Stimulated activated CD8-positive, alpha-beta memory T cell treated with anti-CD3 and anti-CD28 coated beads, Interleukin-4, amount 100 ng/mL, for 4 hours (primary cell): ENCODE data around the gene RRM1.
"Not testable (repeated sequence)": the region's sequence is repeated elsewhere in the genome, so short reads cannot be mapped to it uniquely, and the experiment has no call there.

Experiments used
- DNase-seq, 2 donors: peaks; one replicate each; pipeline ENCODE4 v3.0.0-alpha.2; 2020; ENCODE audit warnings: low read depth in 2 of 2, low spot score in 1 of 2

RRM1 gene

DNA sequence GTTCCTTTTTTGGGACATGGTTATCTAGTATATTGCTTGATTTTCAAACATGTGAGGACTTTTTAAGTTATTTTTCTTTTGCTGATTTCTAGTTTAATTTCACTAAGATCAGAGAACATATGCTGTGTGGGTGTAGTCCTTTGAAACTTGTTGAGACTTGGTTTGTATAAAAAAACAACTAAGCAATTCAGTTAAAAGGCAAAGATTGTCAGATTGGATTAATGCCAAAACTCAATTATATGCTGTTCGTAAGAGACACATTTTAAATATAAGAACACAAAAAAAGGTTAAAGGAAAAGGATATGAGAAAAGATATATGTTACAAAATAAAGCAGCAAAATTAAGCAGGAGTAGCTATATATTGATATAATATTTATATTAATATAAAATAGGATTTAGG lies 17.8 kb upstream of the RRM1 start:
- DNase-seq = no peak

DNA sequence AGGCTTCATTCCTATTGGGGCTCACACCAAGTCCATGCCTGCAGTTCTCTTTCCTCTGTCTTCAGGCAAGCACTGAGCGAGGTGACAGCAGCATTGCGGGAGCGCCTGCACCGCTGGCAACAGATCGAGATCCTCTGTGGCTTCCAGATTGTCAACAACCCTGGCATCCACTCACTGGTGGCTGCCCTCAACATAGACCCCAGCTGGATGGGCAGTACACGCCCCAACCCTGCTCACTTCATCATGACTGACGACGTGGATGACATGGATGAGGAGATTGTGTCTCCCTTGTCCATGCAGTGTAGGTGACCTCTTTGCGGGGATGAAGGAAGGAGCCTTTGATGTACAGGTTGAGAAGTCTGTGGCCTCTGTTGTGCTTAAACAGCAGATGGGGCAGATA lies 11.4 kb upstream of the RRM1 start:
- DNase-seq = no peak

- no peak for DNase-seq
Observed at GRCh38 chr11:4084406-4085125, 10.0 kb upstream of the RRM1 start.

- no peak for DNase-seq
Observed at GRCh38 chr11:4085575-4085974, 9.0 kb upstream of the RRM1 start.

- no peak for DNase-seq
Observed at GRCh38 chr11:4086575-4087353, 7.8 kb upstream of the RRM1 start.

DNA sequence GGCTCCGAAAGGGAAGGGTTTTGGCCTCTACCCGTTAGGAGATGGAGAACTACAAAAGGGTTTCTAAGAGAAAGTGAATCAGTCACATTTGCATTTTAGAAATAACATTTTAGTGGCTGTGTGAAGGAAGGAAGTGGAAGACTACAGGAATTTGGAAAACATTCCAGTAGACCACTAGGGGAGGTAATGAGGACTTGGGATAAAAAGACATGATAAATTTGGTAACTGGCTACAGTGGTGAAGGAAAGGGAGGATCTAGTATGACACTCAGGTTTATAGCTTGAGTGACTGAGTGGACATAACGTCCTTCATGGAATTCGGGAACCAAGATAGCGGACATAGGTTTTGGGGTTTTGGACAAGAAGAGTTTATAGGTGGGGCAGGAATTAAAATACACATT lies 7.0 kb upstream of the RRM1 start:
- DNase-seq = no peak

DNA sequence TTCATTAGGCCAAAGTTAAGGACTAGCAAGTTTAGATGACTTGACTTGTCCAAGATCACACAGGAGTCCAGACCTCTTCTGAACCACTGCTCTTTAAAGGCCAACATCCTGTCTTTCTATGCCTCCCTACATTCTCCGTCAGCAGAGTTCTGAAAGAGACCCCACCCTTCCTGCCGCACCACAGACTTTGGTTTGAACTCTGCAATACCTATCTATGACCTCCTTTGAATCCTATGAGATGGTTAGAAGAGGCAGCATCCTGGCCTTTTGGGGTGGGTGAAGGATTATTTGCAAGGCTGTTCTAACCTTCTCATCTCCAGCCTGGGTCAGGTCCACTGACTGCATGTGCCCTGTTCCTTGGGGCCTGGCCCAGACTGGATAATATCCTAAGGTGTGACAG lies 4.3 kb upstream of the RRM1 start:
- no peak for DNase-seq

GRCh38 chr11:4092026-4092425 lies 2.6 kb upstream of the RRM1 start:
- no peak for DNase-seq

GRCh38 chr11:4093519-4094347 lies 866 bp upstream of the RRM1 start:
- DNase-seq = no peak

DNA sequence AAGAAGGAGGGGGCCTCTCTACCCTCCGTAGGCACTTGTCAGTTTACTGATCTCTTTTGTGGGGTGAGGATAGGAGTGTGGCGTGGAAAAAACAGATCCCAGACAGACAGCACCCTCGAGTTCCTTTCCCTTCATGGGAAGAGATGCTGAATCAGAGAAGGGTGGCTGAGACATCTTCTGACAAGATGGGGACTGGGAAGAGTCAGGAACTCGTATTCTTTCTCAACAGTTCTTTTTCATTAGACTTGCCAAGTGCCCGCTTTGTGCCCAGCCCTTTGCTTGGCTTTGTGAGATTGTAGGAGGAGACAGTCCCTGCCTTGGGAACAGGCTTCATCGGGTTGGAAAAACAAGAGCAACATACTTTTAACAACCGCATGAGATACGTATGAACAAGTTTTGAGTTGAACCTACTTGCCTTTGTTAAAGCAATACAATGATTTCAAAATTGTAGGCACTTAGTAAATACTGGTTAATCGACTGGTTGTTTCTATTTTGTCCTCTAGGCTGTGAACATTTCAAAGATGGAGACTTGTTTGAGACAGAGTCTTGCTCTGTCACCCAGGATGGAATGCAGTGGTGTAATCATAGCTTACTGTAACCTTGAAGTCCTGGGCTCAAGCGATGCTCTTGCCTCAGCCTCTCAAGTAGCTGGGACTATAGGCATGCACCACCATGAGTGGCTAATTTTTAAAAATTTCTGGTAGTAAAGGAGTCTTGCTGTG lies 1.1 kb downstream of the RRM1 start:
- no peak for DNase-seq

GRCh38 chr11:4098026-4098621 lies 3.5 kb downstream of the RRM1 start:
- no peak for DNase-seq

DNA sequence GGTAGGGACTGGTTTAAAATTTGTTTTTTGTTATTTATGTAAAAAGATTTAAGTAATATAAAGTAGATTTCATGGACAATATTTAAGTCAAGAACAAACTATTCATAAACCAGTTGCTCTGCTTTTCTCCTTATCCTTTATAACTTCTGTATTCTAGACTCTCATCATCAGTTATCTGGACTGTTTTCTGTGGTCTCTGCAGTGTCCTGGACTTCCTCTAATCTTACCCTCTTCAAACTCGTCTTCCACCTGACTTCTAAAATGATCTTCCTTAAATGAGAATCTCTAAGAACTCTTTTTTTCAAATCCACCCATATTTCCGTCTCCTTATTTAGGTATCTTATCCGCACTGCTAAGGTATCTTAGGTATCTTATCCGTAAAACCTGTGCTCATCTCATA lies 8.1 kb downstream of the RRM1 start:
- no peak for DNase-seq

GRCh38 chr11:4103269-4103668 lies 8.7 kb downstream of the RRM1 start:
- no peak for DNase-seq

- DNase-seq = no peak
Observed at GRCh38 chr11:4105916-4106315, 11.3 kb downstream of the RRM1 start.

- DNase-seq = no peak
Observed at GRCh38 chr11:4111834-4112233, 17.2 kb downstream of the RRM1 start.

DNA sequence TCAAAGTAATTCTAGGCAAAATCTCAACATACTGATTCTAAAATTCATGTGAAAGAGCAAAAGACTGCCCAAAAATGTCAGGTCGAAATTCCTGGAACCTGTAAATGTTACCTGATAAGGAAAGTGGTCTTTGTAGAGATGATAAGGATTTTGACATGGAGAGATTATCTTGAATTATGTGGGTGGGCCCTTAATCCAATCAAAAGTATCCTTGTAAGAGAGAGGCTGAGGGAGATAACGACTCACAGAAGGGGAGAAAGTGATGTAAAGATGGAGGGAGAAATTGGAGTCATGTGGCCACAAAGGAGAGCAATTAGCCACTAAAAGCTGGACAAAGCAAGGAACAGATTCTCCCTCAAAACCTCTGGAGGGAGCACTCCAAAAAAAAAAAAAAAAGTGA lies 20.5 kb downstream of the RRM1 start:
- no peak for DNase-seq

GRCh38 chr11:4118107-4118506 lies 23.5 kb downstream of the RRM1 start:
- DNase-seq = no peak

DNA sequence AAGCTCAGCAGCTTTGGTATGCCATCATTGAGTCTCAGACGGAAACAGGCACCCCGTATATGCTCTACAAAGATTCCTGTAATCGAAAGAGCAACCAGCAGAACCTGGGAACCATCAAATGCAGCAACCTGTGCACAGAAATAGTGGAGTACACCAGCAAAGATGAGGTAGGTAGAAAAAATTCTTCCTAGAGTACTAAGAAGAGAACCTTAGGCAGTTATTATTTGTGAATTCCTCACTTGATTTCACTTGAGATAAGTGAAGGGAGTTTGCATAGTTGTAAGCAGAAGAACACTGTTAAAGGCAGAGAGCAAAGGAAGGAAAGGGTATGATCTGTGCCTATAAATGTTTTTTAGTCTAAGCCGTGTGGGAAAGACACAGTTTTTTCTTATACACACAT lies 28.6 kb downstream of the RRM1 start:
- no peak for DNase-seq

GRCh38 chr11:4125141-4125540 lies 30.5 kb downstream of the RRM1 start:
- no peak for DNase-seq

GRCh38 chr11:4127357-4127756 lies 32.8 kb downstream of the RRM1 start:
- no peak for DNase-seq

GRCh38 chr11:4130219-4130618 lies 35.6 kb downstream of the RRM1 start:
- DNase-seq = not testable (repeated sequence)
